Mucosa of descending colon (tissue), 3 donors: ENCODE measurements around the gene LANCL2. TPM values are rescaled to one million over a fixed set of nuclear protein-coding genes. Genes with fewer than 3 reads are reported as not detected.
A peak's percentile ranks its signal among the peaks of the same experiment; 100 is the strongest.

Experiments
- ATAC-seq: fragments of 200-7000 bp; cut with Tn5 transposase; one replicate; pipeline ENCODE4 v1.9.1; 2020; ENCODE audit warnings: mild to moderate bottlenecking, moderate library complexity
- DNase-seq, 3 donors: peaks; one replicate each; pipeline ENCODE4 v3.0.0-alpha.2; 2020
- H3K36me3 ChIP-seq: fragments of 200-600 bp; one replicate; pipeline ENCODE4 v1.8.0; 2021; ENCODE audit warnings: low read depth, mild to moderate bottlenecking
- H3K4me1 ChIP-seq: fragments of 200-600 bp; one replicate; pipeline ENCODE4 v1.8.0; 2021; ENCODE audit warnings: low read depth, mild to moderate bottlenecking
- H3K4me3 ChIP-seq: fragments of 200-600 bp; one replicate; pipeline ENCODE4 v1.8.0; 2021; ENCODE audit warnings: mild to moderate bottlenecking
- H3K9me3 ChIP-seq: fragments of 200-600 bp; one replicate; pipeline ENCODE4 v1.8.0; 2021; ENCODE audit warnings: mild to moderate bottlenecking
- intact Hi-C, 2 donors: fragments of 100-400 bp; cut with DNase I in 1 of 2; cut with micrococcal nuclease in 1 of 2; formaldehyde crosslinking; loops; one replicate each; pipeline versions ENCODE4 v1.11.0 to v1.11.1; 2022; cut with DNase I, micrococcal nuclease
- long read RNA-seq, 2 donors: library from polyadenylated mRNA; unstranded; transcript quantifications; one replicate each; pipeline ENCODE4 v2.0.0, GENCODE V29; 2019 to 2021
- total RNA-seq, 3 donors: library from RNA; stranded (reverse); fragmentation: NEBNext Ultra II Directional in 2 of 3; extraction: Animal tissue kit (Norgen Biotek cat#: 25700) in 2 of 3; gene quantifications; one replicate each; pipeline versions ENCODE4 v1.2.1 to v1.2.4, GENCODE V29; 2021 to 2023
- TF ChIP-seq, protein P1 (sequence below): fragments of 200-600 bp; IDR thresholded peaks from one replicate; pipeline ENCODE4 v1.8.0; 2022; ENCODE audit warnings: antibody characterized with exemption, mild to moderate bottlenecking
- donor health status: DM: no; HTN: no; CAD: no; lungs with moderate emphysema.
- donor health status: DM: no; HTN: no; CAD: no.
- donor health status: DM: no; HTN: yes; CAD: no.

Gene LANCL2, protein sequence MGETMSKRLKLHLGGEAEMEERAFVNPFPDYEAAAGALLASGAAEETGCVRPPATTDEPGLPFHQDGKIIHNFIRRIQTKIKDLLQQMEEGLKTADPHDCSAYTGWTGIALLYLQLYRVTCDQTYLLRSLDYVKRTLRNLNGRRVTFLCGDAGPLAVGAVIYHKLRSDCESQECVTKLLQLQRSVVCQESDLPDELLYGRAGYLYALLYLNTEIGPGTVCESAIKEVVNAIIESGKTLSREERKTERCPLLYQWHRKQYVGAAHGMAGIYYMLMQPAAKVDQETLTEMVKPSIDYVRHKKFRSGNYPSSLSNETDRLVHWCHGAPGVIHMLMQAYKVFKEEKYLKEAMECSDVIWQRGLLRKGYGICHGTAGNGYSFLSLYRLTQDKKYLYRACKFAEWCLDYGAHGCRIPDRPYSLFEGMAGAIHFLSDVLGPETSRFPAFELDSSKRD
- 10 to 100 TPM; 15.3 to 18.0 (median 17.1) TPM for total RNA-seq
- long read RNA-seq, donor 1, full-length matches to known transcripts, result 5 of 6 reads
- long read RNA-seq, donor 1, partial matches to known transcripts, result 0 of 6 reads
- long read RNA-seq, donor 1, other reads (novel, unspliced or antisense), result 1 of 6 reads
- long read RNA-seq, donor 2, full-length matches to known transcripts, result 2 of 4 reads
- long read RNA-seq, donor 2, partial matches to known transcripts, result 1 of 4 reads
- long read RNA-seq, donor 2, other reads (novel, unspliced or antisense), result 1 of 4 reads

- Histone ChIP-seq H3K4me3 (peak within 1 kb of the TSS; percentile 71), H3K4me1 (peaks cover 16% of the 10 kb centered on the region), H3K36me3 (no peaks in the 10 kb centered on the region), H3K9me3 (no peaks in the 10 kb centered on the region)
- TF ChIP-seq, protein P1, sequence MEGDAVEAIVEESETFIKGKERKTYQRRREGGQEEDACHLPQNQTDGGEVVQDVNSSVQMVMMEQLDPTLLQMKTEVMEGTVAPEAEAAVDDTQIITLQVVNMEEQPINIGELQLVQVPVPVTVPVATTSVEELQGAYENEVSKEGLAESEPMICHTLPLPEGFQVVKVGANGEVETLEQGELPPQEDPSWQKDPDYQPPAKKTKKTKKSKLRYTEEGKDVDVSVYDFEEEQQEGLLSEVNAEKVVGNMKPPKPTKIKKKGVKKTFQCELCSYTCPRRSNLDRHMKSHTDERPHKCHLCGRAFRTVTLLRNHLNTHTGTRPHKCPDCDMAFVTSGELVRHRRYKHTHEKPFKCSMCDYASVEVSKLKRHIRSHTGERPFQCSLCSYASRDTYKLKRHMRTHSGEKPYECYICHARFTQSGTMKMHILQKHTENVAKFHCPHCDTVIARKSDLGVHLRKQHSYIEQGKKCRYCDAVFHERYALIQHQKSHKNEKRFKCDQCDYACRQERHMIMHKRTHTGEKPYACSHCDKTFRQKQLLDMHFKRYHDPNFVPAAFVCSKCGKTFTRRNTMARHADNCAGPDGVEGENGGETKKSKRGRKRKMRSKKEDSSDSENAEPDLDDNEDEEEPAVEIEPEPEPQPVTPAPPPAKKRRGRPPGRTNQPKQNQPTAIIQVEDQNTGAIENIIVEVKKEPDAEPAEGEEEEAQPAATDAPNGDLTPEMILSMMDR, result no peak
- intact Hi-C loops, result loop anchor here in 1 of 2 donors (10.0 kb wide), 1 partner anchor 50 kb away; no protein-coding TSS in a partner anchor
- DNase-seq, result peak in 1 of 3 donors; percentile 67
- ATAC-seq, result peak; percentile 40
Measured at GRCh38 chr7:55365205-55365674, at the start of gene LANCL2. Gene LANCL2, plus strand, starts transcription at chr7:55365337. Its CDS starts 689 bp downstream, at chr7:55366026.

GRCh38 chr7:55325371-55325792 is 39.8 kb upstream of the LANCL2 start:
- intact Hi-C loops, result no loop called here
- Histone ChIP-seq H3K9me3 (no peaks in the 10 kb centered on the region), H3K36me3 (no peaks in the 10 kb centered on the region), H3K4me3 (no peak overlapping the region), H3K4me1 (no peaks in the 10 kb centered on the region)
- DNase-seq (no peak), ATAC-seq (peak; percentile 41)
- TF ChIP-seq, protein P1, result no peak

DNA sequence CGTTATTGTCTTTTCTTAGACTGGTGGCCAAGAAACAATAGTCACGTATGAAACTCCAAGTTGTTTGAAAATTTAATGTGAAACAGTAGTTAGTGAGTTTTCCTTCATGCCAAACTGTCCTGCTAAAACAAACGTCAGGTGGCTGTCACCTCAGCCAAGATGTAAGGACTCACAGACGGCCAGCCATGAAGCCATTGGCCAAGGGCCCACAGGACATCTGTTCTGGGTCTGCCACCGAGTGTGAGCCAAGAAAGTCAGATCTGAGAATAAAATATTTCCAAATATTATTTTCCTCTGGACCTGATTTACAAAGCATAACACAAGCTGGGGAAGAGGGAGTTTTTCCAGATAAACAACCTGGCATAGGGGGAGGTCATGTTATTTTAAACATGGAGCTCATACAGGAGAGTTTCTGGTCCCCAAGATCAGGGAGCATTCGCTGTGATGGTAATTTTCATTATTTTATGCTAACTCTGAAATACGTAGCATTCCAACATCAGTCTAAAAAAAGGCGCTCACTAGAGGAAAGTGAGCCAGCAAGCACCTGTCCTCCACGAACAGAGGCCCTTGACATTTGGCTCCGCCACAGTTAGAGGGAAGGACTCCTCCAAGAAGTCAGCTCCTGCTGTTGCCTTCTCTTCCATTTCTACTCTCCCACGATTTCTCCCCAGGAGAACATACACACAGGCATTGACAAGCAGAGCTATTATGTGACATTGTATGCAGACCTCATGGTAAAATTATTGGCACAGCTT is 38.9 kb upstream of the LANCL2 start:
- ATAC-seq, result no peak
- Histone ChIP-seq H3K4me1 (no peaks in the 10 kb centered on the region), H3K36me3 (no peaks in the 10 kb centered on the region), H3K9me3 (no peaks in the 10 kb centered on the region), H3K4me3 (no peak overlapping the region)
- intact Hi-C loops, result no loop called here
- DNase-seq, result no peak
- TF ChIP-seq, protein P1, result no peak

DNA sequence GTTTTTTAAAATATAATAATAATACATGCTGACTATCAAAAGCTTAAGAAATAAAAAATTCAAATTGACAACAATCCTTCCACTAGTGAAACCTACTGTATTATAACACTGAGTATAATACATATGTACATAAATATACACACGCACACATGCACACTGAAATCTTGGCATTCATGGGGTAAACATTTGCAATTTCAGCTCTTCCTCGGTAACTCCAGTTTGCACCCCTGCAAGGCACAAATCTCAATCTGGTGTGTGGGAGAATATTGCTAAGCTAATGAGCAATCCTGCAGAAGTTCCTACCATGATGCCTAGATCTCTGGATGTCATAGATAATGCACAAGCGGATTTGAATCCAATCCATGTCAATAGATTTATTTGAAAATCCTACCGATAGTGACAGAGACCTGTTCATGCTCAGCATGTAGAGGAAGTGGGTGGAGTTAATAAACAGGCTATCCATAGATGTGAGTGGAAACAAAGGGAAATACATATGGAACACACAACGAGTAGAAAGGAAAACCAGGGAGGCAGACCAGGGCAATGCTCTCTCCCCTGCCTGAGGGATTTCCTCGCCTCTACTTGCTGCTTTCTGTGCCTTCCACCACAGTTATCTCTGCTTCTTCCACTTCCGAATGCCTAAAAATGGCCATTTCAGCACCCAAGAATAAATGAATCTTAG is 38.1 kb upstream of the LANCL2 start:
- Histone ChIP-seq H3K4me3 (no peak overlapping the region), H3K36me3 (no peaks in the 10 kb centered on the region), H3K4me1 (no peaks in the 10 kb centered on the region), H3K9me3 (no peaks in the 10 kb centered on the region)
- TF ChIP-seq, protein P1, result no peak
- intact Hi-C loops, result no loop called here
- no peak for DNase-seq
- ATAC-seq, result no peak

DNA sequence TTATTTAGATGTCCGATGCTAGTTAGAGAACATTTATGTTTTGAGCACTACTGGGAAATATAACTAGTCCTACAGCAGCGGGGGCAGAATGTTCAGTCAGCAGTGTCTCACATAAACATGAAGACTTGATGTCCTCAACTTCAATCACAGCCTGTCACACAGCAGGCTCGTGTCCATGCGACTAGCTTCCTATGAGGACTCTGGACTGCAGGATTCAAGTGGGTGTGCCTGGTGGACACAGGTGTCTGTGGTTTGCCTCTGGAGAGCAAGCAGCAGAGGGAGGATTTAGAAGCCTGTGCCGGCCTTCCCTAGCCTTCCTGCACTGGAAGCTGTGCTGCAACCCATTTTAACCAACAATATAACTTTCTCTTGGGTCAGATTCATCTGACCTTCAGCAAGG is 30.0 kb upstream of the LANCL2 start:
- Histone ChIP-seq H3K9me3 (no peaks in the 10 kb centered on the region), H3K36me3 (no peaks in the 10 kb centered on the region), H3K4me3 (no peak overlapping the region), H3K4me1 (no peaks in the 10 kb centered on the region)
- TF ChIP-seq, protein P1, result no peak
- intact Hi-C loops, result no loop called here
- ATAC-seq, result peak; percentile 41
- no peak for DNase-seq
